ENCODE data around the gene DYRK3. TPM values are rescaled to one million over a fixed set of nuclear protein-coding genes. Genes with fewer than 3 reads are reported as not detected.

DYRK3 gene
- total and polyA plus RNA-seq, 2 of the 13 experiments (the other 11 are each of a cell fraction or from before 2014, with no cell fraction given), result 0.48 to 2.8 TPM

GRCh38 chr1:206595581-206596318 is 39.6 kb upstream of the DYRK3 start (continued):
- TF ChIP-seq PBX2 (CRISPR knock-in tag; IDR thresholded peaks at IDR 0.05) (no peak), KDM4B (CRISPR knock-in tag; IDR thresholded peaks at IDR 0.05) (no peak), HDAC6 (IDR thresholded peaks at IDR 0.05; ENCODE audit: low read depth, low read length) (no peak), ZBTB42 (CRISPR knock-in tag; IDR thresholded peaks at IDR 0.05) (no peak)

- BruUV-seq (replicated peaks), result no TSS peak
- TF ChIP-seq HIVEP1 (CRISPR knock-in tag; IDR thresholded peaks at IDR 0.05), result no peak
- no peak for TF ChIP-seq IRX3 (CRISPR knock-in tag; IDR thresholded peaks at IDR 0.05; ENCODE audit: borderline replicate concordance, low read depth)
- no peak for TF ChIP-seq ZBTB42 (CRISPR knock-in tag; IDR thresholded peaks at IDR 0.05)
- TF ChIP-seq HNF4A (CRISPR knock-in tag; IDR thresholded peaks at IDR 0.05), result no peak
- TF ChIP-seq JARID2 (CRISPR knock-in tag; IDR thresholded peaks at IDR 0.05; ENCODE audit: insufficient replicate concordance), result no peak
- TF ChIP-seq PAX8 (CRISPR knock-in tag; IDR thresholded peaks at IDR 0.05; ENCODE audit: borderline replicate concordance), result no peak
- TF ChIP-seq RBFOX2 (IDR thresholded peaks at IDR 0.05; ENCODE audit: low read depth, low read length), result no peak
- TF ChIP-seq SNRNP70 (IDR thresholded peaks at IDR 0.05; ENCODE audit: low read depth, low read length), result no peak
- TF ChIP-seq SNAI1 (CRISPR knock-in tag; IDR thresholded peaks at IDR 0.05; ENCODE audit: borderline replicate concordance), result no peak
- no peak for TF ChIP-seq ZNF143 (CRISPR knock-in tag; IDR thresholded peaks at IDR 0.05)
- TF ChIP-seq PBX2 (CRISPR knock-in tag; IDR thresholded peaks at IDR 0.05), result no peak
- no peak for TF ChIP-seq PRDM15 (CRISPR knock-in tag; IDR thresholded peaks at IDR 0.05)
- no peak for TF ChIP-seq ZNF616 (CRISPR knock-in tag; IDR thresholded peaks at IDR 0.05; ENCODE audit: low read depth)
- no peak for TF ChIP-seq ZNF792 (CRISPR knock-in tag; IDR thresholded peaks at IDR 0.05)
- no peak for TF ChIP-seq FOSL2 (CRISPR knock-in tag; IDR thresholded peaks at IDR 0.05)
- TF ChIP-seq PHB2 (IDR thresholded peaks at IDR 0.05; ENCODE audit: partially characterized antibody), result no peak
- no peak for TF ChIP-seq ZNF101 (CRISPR knock-in tag; IDR thresholded peaks at IDR 0.05; ENCODE audit: borderline replicate concordance, low read depth)
Measured at GRCh38 chr1:206596319-206596666, 39.0 kb upstream of the DYRK3 start.

More at GRCh38 chr1:206596319-206596666, 39.0 kb upstream of the DYRK3 start:
- ChIA-PET CTCF (ENCODE audit: low intra/inter-chr PET ratio, low total read pairs) (no interaction called here), POLR2A (no interaction called here)
- H3K27ac ChIP-seq (ENCODE audit: extremely low read length, insufficient read depth, low read length), result no peak overlapping the region
- no peaks in the 10 kb centered on the region for H3K79me2 ChIP-seq (ENCODE audit: insufficient read depth, low read length)
- H2AFZ ChIP-seq (ENCODE audit: low read length), result no peak overlapping the region
- H3K4me2 ChIP-seq (ENCODE audit: low read depth, low read length), result no peak overlapping the region
- ATAC-seq, result no peak
- in situ Hi-C loops (cut with HindIII; ENCODE audit: extremely low pct_ligation_motif_present, low pct_unique_long_range_greater_than_20kb) (no loop called here), intact Hi-C loops (cut with micrococcal nuclease; ENCODE audit: unreplicated experiment) (no loop called here)
- no peak for DNase-seq (ENCODE audit: low spot score)
- no peaks in the 10 kb centered on the region for H3K9me3 ChIP-seq (ENCODE audit: low read length)
- 100% methylated on average over 1 of the region's 1 CpG for WGBS (ENCODE audit: low lambda C conversion rate)
- H4K20me1 ChIP-seq (ENCODE audit: insufficient read depth, low read length), result no peaks in the 10 kb centered on the region
- no peak for FAIRE-seq
- peaks cover 31 to 81% of the 10 kb centered on the region in 2 experiments for H3K36me3 ChIP-seq (replicated peaks in 1 of 2; ENCODE audit: control insufficient read depth in 1 of 2, insufficient read depth in 2 of 2, low read length in 2 of 2)
- no peaks in the 10 kb centered on the region for H3K27me3 ChIP-seq (ENCODE audit: control insufficient read depth in 1 of 2, insufficient read depth in 2 of 2, low read length in 2 of 2)
- no peaks in the 10 kb centered on the region for H3K4me1 ChIP-seq (ENCODE audit: insufficient read depth, low read length)
- no peak overlapping the region for H3K9ac ChIP-seq (ENCODE audit: insufficient read depth, low read depth, low read length)
- no peak overlapping the region for H3K4me3 ChIP-seq (replicated peaks in 1 of 3; ENCODE audit: insufficient read depth in 1 of 3, low read depth in 2 of 3, low read length in 3 of 3)
